Measurements from ENCODE around the gene SPDEF. TPM values are rescaled to one million over a fixed set of nuclear protein-coding genes. Genes with fewer than 3 reads are reported as not detected.

The SPDEF gene
- total and polyA plus RNA-seq, 12 donors, result 0.06 to 0.14 (median 0.14) TPM; not detected in 8

DNA sequence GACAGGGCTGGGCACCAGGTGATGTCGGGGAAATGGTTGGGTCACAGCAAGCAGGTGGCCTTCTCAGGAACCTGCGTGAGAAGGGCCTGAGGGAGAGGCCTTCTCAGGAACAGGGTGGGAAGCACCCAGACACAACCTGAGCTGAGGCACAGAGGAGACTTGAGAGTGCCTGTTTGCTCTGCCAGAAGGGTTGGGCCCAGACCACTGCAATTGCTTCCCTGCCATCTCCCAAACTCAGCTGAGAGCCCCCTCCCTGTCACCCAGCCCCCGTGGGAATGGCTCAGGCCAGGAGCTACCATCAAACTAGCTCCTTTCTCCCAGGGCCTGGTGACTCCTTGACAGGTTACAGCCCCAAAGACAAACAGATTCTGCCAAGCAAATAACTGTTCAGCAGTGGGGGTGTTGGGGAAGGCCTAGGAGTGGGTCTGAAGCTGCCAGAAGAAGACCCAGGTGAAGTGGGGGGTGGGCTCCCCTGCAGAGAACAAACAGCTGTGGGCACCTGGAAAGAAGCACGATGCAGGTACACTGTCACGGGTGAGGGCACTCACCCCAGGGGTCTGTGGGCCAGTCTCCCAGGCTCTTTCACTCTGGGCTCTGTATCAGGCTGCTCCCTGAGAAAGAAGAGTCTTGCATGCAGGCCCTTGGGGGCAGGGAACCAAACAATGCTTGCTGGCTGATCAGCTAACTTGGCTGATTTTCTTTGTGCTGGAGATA lies 30.4 kb upstream of the SPDEF start:
- 88 to 92% (median 90%) methylated on average over 5 of the region's 5 CpGs for WGBS, 4 donors
- DNase-seq, result peak in 1 of 7 donors; percentile 4
- intact Hi-C loops (cut with DNase I), result no loop called here

DNA sequence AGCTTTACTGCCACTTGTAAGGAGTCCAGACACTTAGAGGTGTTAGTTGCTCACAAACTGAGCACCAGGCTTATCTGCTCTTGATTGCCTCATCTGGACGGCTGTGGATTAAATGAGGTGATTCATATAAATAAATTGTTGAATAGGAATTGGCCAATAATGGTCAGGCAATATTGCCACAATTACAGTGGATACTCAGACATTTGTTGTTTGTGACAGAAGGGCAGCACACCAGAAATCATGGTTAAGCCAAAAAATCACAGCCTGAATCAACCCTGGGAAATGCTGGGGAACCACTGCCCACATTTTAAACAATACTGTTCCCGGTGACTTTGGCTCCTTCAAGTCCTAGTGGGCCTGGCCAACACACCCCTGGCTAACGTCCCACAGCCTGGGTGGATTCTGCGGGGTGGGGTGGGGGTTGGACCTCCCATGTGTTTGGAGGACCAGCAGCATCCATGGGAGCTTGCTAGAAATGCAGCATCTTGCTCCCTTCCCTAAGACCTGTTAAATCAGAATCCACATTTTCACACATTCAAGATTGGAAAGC lies 29.5 kb upstream of the SPDEF start:
- peak in 1 of 7 donors; percentile 10 for DNase-seq
- 62 to 71% (median 67%) methylated on average over 4 of the region's 4 CpGs for WGBS, 4 donors
- H3K27ac ChIP-seq, result no peak overlapping the region
- H3K36me3 ChIP-seq (replicated peaks in 1 of 2), result peaks cover 0 to 10% of the 10 kb centered on the region in 2 donors
- no peaks in the 10 kb centered on the region for H3K9me3 ChIP-seq (replicated peaks in 1 of 3)
- TF ChIP-seq, protein P1, sequence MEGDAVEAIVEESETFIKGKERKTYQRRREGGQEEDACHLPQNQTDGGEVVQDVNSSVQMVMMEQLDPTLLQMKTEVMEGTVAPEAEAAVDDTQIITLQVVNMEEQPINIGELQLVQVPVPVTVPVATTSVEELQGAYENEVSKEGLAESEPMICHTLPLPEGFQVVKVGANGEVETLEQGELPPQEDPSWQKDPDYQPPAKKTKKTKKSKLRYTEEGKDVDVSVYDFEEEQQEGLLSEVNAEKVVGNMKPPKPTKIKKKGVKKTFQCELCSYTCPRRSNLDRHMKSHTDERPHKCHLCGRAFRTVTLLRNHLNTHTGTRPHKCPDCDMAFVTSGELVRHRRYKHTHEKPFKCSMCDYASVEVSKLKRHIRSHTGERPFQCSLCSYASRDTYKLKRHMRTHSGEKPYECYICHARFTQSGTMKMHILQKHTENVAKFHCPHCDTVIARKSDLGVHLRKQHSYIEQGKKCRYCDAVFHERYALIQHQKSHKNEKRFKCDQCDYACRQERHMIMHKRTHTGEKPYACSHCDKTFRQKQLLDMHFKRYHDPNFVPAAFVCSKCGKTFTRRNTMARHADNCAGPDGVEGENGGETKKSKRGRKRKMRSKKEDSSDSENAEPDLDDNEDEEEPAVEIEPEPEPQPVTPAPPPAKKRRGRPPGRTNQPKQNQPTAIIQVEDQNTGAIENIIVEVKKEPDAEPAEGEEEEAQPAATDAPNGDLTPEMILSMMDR (IDR thresholded peaks at IDR 0.05), result no peak
- TF ChIP-seq POLR2A (IDR thresholded peaks at IDR 0.05), result no peak
- no peak overlapping the region for H3K4me3 ChIP-seq
- H3K4me1 ChIP-seq (replicated peaks in 1 of 2), result no peaks in the 10 kb centered on the region
- intact Hi-C loops (cut with DNase I), result no loop called here
- H3K27me3 ChIP-seq, result no peaks in the 10 kb centered on the region

More for the DNA sequence above, 30.4 kb upstream of the SPDEF start:
- no peak overlapping the region for H3K4me3 ChIP-seq
- no peaks in the 10 kb centered on the region for H3K9me3 ChIP-seq (replicated peaks in 1 of 3)
- no peaks in the 10 kb centered on the region for H3K4me1 ChIP-seq (replicated peaks in 1 of 2)
- no peak for TF ChIP-seq POLR2A (IDR thresholded peaks at IDR 0.05)
- TF ChIP-seq, protein P1 (IDR thresholded peaks at IDR 0.05), result no peak
- H3K27me3 ChIP-seq, result no peaks in the 10 kb centered on the region
- H3K27ac ChIP-seq, result no peak overlapping the region
- H3K36me3 ChIP-seq (replicated peaks in 1 of 2), result peaks cover 0 to 10% of the 10 kb centered on the region in 2 donors

DNA sequence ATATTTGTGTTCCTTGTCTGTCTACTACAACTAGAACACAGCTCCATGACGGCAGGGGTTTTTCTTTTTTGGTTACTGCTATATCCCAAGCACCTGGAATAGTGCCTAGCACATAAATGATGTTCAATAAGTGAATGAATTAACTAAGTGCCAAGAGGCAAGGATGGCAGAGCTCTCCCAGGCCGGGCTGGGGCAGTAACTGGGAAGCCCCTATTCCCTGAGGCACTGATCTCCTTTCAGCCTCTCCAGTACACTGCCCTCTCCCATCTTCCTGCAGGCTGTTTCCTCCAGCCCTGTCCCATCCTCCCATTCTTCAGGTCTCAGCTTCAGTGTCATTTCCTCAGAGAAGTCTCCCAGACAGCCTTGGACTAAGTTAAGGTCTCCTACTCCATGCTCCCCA lies 29.0 kb upstream of the SPDEF start:
- no peak for TF ChIP-seq POLR2A (IDR thresholded peaks at IDR 0.05)
- Histone ChIP-seq H3K27me3 (no peaks in the 10 kb centered on the region), H3K9me3 (replicated peaks in 1 of 3) (no peaks in the 10 kb centered on the region), H3K4me1 (replicated peaks in 1 of 2) (no peaks in the 10 kb centered on the region), H3K27ac (no peak overlapping the region), H3K36me3 (replicated peaks in 1 of 2) (peaks cover 0 to 10% of the 10 kb centered on the region in 2 donors), H3K4me3 (no peak overlapping the region)
- intact Hi-C loops (cut with DNase I), result no loop called here
- 88 to 94% (median 90%) methylated on average over 2 of the region's 2 CpGs for WGBS, 4 donors
- DNase-seq, result no peak

DNA sequence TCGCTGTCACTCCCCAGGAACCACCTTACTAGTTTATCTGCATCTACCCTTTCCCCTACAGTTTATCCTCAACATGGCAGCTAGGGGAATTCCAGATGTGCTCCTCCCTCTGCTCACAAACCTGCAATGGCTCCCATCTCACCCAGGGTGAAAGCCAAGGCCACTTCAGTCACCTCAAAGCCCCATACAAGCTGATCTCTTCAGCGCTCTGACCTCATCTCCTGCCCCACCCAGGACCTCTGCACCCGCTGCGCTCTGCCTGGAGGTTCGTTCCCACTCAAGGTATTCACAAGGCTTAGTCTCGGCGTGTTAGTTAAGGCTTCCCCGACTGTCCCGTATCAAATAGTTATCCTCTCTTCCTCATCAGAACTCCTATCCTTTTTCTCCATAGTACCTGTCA lies 28.6 kb upstream of the SPDEF start:
- H3K9me3 ChIP-seq (replicated peaks in 1 of 3), result no peaks in the 10 kb centered on the region
- intact Hi-C loops (cut with DNase I), result no loop called here
- 89 to 97% (median 96%) methylated on average over 9 of the region's 9 CpGs for WGBS, 4 donors
- no peaks in the 10 kb centered on the region for H3K27me3 ChIP-seq
- TF ChIP-seq POLR2A (IDR thresholded peaks at IDR 0.05), result no peak
- TF ChIP-seq, protein P1 (IDR thresholded peaks at IDR 0.05), result no peak
- H3K4me3 ChIP-seq, result no peak overlapping the region
- H3K36me3 ChIP-seq (replicated peaks in 1 of 2), result peaks cover 0 to 10% of the 10 kb centered on the region in 2 donors
- H3K4me1 ChIP-seq (replicated peaks in 1 of 2), result no peaks in the 10 kb centered on the region
- DNase-seq, result no peak
- H3K27ac ChIP-seq, result no peak overlapping the region
